A172 (cell line): Measurements from ENCODE around the gene POU1F1. TPM values are rescaled to one million over a fixed set of nuclear protein-coding genes. Genes with fewer than 3 reads are reported as not detected.
"Not testable (repeated sequence)": the region's sequence is repeated elsewhere in the genome, so short reads cannot be mapped to it uniquely, and the experiment has no call there.

Experiments used
- DNase-seq: peaks from one replicate; pipeline ENCODE4 v3.0.0-alpha.2; 2015; ENCODE audit warnings: low spot score
- total RNA-seq: library from RNA; depleted of rRNA; stranded (reverse); fragments of >200 nt; shearing (Covaris generic); gene quantifications from 2 replicates; pipeline ENCODE4 v1.2.3, GENCODE V29; 2014; rRNA removed

The POU1F1 gene
- total RNA-seq, 1 experiment from 2014 or later, result not detected

- peak; percentile 58 for DNase-seq
Observed at GRCh38 chr3:87260270-87260669, 16.1 kb downstream of the POU1F1 start.

GRCh38 chr3:87250009-87250408 is 26.4 kb downstream of the POU1F1 start:
- DNase-seq, result no peak

- DNase-seq, result no peak
Observed at GRCh38 chr3:87248831-87249230, 27.6 kb downstream of the POU1F1 start.

GRCh38 chr3:87248231-87248630 is 28.2 kb downstream of the POU1F1 start:
- DNase-seq, result not testable (repeated sequence)

GRCh38 chr3:87247430-87247773 is 29.0 kb downstream of the POU1F1 start:
- peak; percentile 13 for DNase-seq

GRCh38 chr3:87246662-87247429 is 29.5 kb downstream of the POU1F1 start:
- DNase-seq, result no peak

GRCh38 chr3:87236093-87236492 is 40.3 kb downstream of the POU1F1 start:
- no peak for DNase-seq

GRCh38 chr3:87233805-87234204 is 42.6 kb downstream of the POU1F1 start:
- DNase-seq, result no peak

- no peak for DNase-seq
Observed at GRCh38 chr3:87229113-87229512, 47.3 kb downstream of the POU1F1 start.

- peak; percentile 11 for DNase-seq
Observed at GRCh38 chr3:87228316-87228715, 48.1 kb downstream of the POU1F1 start.

GRCh38 chr3:87227835-87228144 is 48.6 kb downstream of the POU1F1 start:
- DNase-seq, result no peak

GRCh38 chr3:87227104-87227834 is 49.1 kb downstream of the POU1F1 start, which contains the start of gene CHMP2B:
Gene CHMP2B, plus strand, starts transcription at chr3:87227309. Its CDS starts 214 bp downstream, at chr3:87227523.
- peak; percentile 88 for DNase-seq

- no peak for DNase-seq
Observed at GRCh38 chr3:87225659-87226058, 50.7 kb downstream of the POU1F1 start.

- DNase-seq, result no peak
Observed at GRCh38 chr3:87219611-87220010, 56.8 kb downstream of the POU1F1 start.

- DNase-seq, result no peak
Observed at GRCh38 chr3:87218560-87218959, 57.8 kb downstream of the POU1F1 start.

Other genes with a start within 250 kb of the POU1F1 start
- 55.8 and 65.6 TPM in 2 replicates for gene CHMP2B, start 49.3 kb downstream of the POU1F1 start, total RNA-seq